HUES48 (cell line): ENCODE results near the gene ADAMTS2.

Source experiments
- H3K27ac ChIP-seq: one replicate; pipeline ENCODE4 v1.7.0; 2013; ENCODE audit warnings: low read depth, low read length, inconsistent platforms
- H3K27me3 ChIP-seq: 2 replicates; pipeline ENCODE4 v1.6.1; 2013; ENCODE audit warnings: mild to moderate bottlenecking, low read length; ENCODE audit not compliant: control insufficient read depth, insufficient read depth
- H3K36me3 ChIP-seq: 2 replicates; pipeline ENCODE4 v1.6.1; 2013; ENCODE audit warnings: low read length; ENCODE audit not compliant: control insufficient read depth, insufficient read depth
- H3K4me1 ChIP-seq: 2 replicates; pipeline ENCODE4 v1.6.1; 2013; ENCODE audit warnings: mild to moderate bottlenecking, low read length; ENCODE audit not compliant: control insufficient read depth, insufficient read depth
- H3K4me3 ChIP-seq: 2 replicates; pipeline ENCODE4 v1.5.1; 2013; ENCODE audit warnings: mild to moderate bottlenecking, low read depth, low read length
- H3K9ac ChIP-seq: 2 replicates; pipeline ENCODE4 v1.6.1; 2013; ENCODE audit warnings: mild to moderate bottlenecking, low read depth, low read length, moderate library complexity
- H3K9me3 ChIP-seq: 2 replicates; pipeline ENCODE4 v1.6.1; 2013; ENCODE audit warnings: low read length; ENCODE audit not compliant: control insufficient read depth, insufficient read depth

ADAMTS2 gene

GRCh38 chr5:179345433-179346321, at the start of gene ADAMTS2:
TSS of gene ADAMTS2 (minus strand) at chr5:179345461. CDS start at chr5:179345328, 133 bp downstream.
- no peak within 1 kb of the TSS for H3K27ac ChIP-seq
- H3K27me3 ChIP-seq = peaks cover 59% of the 10 kb centered on the region
- H3K4me1 ChIP-seq = peaks cover 7% of the 10 kb centered on the region; the same call in 1 of the 2 replicates
- H3K36me3 ChIP-seq = no peaks in the 10 kb centered on the region
- H3K9me3 ChIP-seq = no peaks in the 10 kb centered on the region
- H3K4me3 ChIP-seq = peak within 1 kb of the TSS; percentile 78
- no peak within 1 kb of the TSS for H3K9ac ChIP-seq

DNA sequence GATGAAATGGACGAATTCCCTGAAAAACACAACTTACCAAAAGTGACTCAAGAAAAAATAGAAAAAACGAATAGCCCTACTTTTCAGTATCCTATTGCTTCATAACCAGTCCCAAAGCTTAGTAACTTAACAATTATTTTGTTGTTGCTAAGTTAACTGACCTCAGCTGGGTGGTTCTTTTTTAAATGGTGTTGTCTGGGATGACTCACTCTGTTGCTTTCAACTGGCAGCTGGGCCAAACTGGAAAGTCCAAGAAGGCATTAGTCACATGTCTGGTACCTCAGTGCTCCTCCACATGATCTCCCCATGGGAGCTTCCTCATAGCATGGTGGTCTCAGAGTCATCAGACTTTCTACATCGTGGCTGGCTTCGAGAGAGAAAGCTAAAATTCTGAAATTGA, 47.8 kb upstream of the ADAMTS2 start:
- Histone ChIP-seq H3K4me1 (no peaks in the 10 kb centered on the region), H3K9ac (no peak overlapping the region), H3K4me3 (no peak overlapping the region), H3K9me3 (peaks cover 60% of the 10 kb centered on the region), H3K36me3 (no peaks in the 10 kb centered on the region), H3K27ac (no peak overlapping the region), H3K27me3 (no peaks in the 10 kb centered on the region)

DNA sequence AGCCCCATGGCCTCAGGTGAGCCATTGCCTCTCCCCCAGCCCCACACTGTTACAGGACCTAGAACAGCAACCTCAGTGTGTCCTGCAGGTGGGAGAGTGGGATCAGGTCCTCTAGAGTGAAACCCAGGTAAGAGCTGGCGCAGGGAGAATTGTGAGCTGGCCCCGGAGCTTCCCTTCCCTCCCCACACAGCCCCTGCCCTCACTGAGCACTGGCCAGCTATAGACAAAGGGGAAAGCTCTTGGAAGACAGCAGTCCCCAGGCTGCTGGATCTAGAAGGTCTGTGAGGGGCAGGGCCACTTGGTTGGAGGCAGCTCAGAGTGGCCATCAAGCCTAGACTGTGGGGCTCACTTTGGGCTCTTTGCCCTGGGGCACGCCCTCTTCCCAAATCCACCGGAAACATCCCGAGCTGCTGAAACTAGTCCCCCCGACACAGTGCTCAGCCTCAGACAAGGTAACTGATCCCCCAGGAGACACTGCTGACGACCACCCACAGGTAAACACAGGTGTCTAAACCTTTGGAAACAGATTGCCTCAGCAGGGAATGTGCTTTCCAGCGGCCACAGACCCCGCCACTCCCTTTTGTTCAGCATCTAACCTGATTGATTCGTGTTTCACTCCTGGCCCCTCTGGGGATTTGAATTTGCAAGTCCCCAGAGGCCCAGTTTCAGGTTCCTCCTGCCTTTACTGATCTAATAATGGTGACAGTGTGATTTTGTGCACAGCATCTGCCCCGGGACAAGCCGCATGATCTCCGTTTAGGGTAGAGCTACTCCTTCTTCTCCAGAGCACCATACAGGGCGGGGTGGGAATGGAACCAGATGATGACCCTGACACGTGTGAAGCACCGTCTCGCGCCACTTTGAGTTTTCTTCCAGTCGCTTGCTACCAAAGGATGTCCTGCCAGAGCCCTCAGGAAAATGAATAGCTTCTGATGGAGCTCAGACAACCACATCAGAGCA, 42.2 kb upstream of the ADAMTS2 start:
- Histone ChIP-seq H3K4me1 (no peaks in the 10 kb centered on the region), H3K27ac (no peak overlapping the region), H3K9me3 (peaks cover 30% of the 10 kb centered on the region), H3K4me3 (no peak overlapping the region), H3K27me3 (no peaks in the 10 kb centered on the region), H3K9ac (no peak overlapping the region), H3K36me3 (no peaks in the 10 kb centered on the region)

DNA sequence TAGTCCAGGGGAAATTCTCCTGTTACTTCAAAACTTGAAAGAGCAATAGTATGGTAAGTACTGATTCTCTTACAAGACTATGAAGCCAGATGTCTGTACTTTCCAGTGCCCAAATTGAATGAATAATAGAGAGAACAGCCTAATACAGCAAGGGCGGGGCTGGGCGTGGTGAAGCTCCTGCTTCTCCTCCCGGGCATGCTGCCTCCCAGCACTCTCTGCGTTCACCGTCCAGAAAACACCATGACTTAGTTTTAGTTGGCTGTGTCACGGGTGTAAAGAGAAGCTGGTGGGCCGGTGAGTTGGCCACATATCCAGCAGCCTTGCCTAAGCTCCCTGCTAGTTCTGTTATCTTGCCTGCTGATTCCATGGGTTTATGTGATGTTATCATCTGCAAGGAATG, 40.7 kb upstream of the ADAMTS2 start:
- H3K4me1 ChIP-seq = no peaks in the 10 kb centered on the region
- H3K9ac ChIP-seq = no peak overlapping the region
- H3K36me3 ChIP-seq = no peaks in the 10 kb centered on the region
- H3K27ac ChIP-seq = no peak overlapping the region
- no peak overlapping the region for H3K4me3 ChIP-seq
- no peaks in the 10 kb centered on the region for H3K27me3 ChIP-seq
- H3K9me3 ChIP-seq = peaks cover 19% of the 10 kb centered on the region

DNA sequence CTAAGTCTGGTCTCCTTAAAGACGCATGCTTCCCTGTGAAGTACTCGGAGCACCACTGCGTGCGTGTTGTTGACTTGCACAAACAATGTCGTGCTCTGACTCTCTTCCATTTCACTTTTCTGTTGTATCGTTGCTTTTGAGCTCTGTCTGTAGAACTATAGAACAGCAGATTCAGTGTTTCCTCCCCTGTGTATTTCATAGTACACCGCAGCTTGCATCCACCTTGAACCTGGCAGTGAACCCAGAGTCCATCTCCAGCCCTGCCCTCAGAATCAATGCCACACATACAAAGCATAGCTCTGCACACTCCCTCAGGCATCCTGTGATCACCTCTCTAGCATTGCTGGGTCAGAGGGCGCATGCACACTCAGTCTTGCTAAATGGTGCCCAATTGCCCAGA, 37.2 kb upstream of the ADAMTS2 start:
- no peaks in the 10 kb centered on the region for H3K4me1 ChIP-seq
- no peak overlapping the region for H3K9ac ChIP-seq
- no peaks in the 10 kb centered on the region for H3K36me3 ChIP-seq
- H3K27ac ChIP-seq = no peak overlapping the region
- 0 out of 2 replicates have a peak, but pooled peaks cover 2% of the 10 kb centered on the region for H3K9me3 ChIP-seq
- H3K4me3 ChIP-seq = no peak overlapping the region
- H3K27me3 ChIP-seq = no peaks in the 10 kb centered on the region

DNA sequence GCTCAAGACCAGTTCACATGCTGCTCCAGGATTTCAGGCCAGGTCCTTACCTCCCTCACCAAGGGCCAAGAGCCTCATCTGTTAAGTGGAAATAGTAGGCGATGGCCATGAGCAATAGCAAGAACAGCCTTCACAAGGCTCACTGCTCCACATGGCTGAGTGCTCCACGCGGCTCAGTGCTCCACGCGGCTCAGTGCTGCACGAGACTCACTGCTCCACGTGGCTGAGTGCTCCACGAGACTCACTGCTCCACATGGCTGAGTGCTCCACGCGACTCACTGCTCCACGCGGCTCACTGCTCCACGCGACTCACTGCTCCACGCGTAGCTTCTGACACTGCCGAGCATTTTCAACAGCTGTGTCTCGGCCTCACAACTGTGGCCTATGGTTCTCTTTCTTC, 36.4 kb upstream of the ADAMTS2 start:
- H3K36me3 ChIP-seq = no peaks in the 10 kb centered on the region
- no peak overlapping the region for H3K27ac ChIP-seq
- H3K9me3 ChIP-seq = no peaks in the 10 kb centered on the region
- H3K9ac ChIP-seq = no peak overlapping the region
- H3K27me3 ChIP-seq = no peaks in the 10 kb centered on the region
- H3K4me1 ChIP-seq = no peaks in the 10 kb centered on the region
- H3K4me3 ChIP-seq = no peak overlapping the region

- Histone ChIP-seq H3K36me3 (no peaks in the 10 kb centered on the region), H3K9ac (no peak overlapping the region), H3K27ac (no peak overlapping the region), H3K9me3 (no peaks in the 10 kb centered on the region), H3K4me3 (no peak overlapping the region), H3K4me1 (no peaks in the 10 kb centered on the region), H3K27me3 (no peaks in the 10 kb centered on the region)
These were observed 35.2 kb upstream of the ADAMTS2 start for GRCh38 chr5:179380211-179381035.

DNA sequence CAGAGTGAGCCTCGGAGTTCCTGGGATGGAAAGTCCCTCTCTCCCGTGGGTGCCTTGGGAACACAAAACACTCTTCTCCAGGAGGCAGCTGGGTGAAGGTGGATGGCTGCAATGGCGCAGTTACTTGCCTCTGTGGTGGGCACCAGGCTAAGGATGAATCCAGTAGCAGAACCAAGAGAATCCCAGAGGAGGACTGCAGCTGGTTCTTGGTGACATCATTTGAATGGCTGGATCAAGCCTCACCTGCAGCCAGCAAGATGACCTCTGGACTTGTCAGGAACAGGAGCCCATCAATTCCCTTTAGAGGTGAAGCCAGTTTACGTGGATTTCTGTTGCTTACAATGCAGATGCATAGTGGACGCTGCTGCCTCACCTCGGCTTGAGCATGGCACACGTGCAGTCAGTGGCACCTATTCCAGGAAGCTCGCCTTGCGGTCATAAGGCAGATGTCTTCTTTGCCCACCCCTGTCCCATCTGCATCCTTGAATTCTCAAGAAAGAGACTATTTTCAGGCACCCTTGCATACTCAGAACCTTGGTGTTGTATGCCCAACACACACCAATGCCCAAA, 34.1 kb upstream of the ADAMTS2 start:
- no peak overlapping the region for H3K9ac ChIP-seq
- H3K4me1 ChIP-seq = no peaks in the 10 kb centered on the region
- H3K4me3 ChIP-seq = no peak overlapping the region
- H3K9me3 ChIP-seq = no peaks in the 10 kb centered on the region; the same call in 1 of the 2 replicates
- H3K36me3 ChIP-seq = no peaks in the 10 kb centered on the region
- no peaks in the 10 kb centered on the region for H3K27me3 ChIP-seq
- H3K27ac ChIP-seq = no peak overlapping the region

DNA sequence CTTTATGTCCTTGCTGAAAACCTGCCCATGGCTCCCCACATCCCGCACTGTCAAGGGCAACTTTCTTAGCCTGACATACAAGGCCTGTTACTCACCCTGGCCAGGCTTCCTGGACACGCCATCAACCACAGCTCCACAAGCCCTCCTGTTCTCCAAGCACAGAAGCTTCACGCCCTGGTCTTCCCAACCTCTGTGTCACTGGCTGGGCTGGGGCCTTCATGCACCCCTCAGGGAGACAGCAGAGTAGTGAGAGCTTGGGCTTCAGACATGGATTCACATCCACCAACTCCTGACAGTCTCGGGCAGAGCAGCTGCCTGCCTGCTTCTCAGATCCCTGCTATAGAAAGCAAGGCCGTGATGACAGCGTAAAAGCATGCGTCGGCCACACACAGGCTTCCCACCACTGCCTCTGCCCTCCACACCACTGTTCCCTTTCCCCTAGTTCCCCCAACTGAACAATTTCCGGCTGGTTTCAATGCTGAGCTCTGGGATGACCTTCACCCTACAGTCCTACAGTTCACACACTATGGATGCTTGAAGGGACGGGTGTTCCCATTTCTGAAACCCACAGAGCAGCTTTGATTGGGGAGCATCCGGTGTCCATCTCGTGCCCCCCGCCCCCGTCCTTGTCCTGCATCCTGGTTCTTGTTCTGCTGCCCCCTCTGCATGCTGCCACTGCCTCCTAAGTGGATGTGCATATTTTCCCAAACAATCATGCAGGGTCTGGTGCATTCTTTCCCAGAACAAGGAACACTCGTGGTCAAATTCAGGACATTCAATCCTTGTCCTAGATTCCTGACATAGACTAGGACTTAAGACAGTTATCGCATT, 33.4 kb upstream of the ADAMTS2 start:
- H3K4me3 ChIP-seq = no peak overlapping the region
- H3K9me3 ChIP-seq = no peaks in the 10 kb centered on the region; the same call in 1 of the 2 replicates
- H3K27ac ChIP-seq = no peak overlapping the region
- no peaks in the 10 kb centered on the region for H3K4me1 ChIP-seq
- H3K36me3 ChIP-seq = no peaks in the 10 kb centered on the region
- H3K27me3 ChIP-seq = no peaks in the 10 kb centered on the region
- no peak overlapping the region for H3K9ac ChIP-seq
